Caco-2 (cell line): ENCODE results near the gene POU2AF1. TPM values are rescaled to one million over a fixed set of nuclear protein-coding genes. Genes with fewer than 3 reads are reported as not detected.

Experiments
- BruUV-seq: library from RNA; stranded (reverse); fragments of 400-500 nt; replicated peaks from 2 replicates; lab custom pipeline; 2021; lab: Mats Ljungman, UMichigan
- CTCF ChIA-PET: fragments of 300-600 bp; sonication (Branson Sonifier 250); formaldehyde crosslinking; loops from one replicate; lab custom pipeline; 2022; ENCODE audit warnings: antibody characterized with exemption; lab: Charles Lee
- POLR2A ChIA-PET: fragments of 300-600 bp; sonication (Branson Sonifier 250); formaldehyde crosslinking; loops from one replicate; lab custom pipeline; 2022; ENCODE audit warnings: antibody characterized with exemption; lab: Charles Lee
- DNase-seq, 2 experiments: peaks; one replicate each; pipeline versions ENCODE4 v3.0.0 to v3.0.0-alpha.2; 2020 to 2022
- H3K27me3 ChIP-seq: replicated peaks from 2 replicates; pipeline ENCODE4 v1.6.0; 2011; ENCODE audit warnings: low read length; ENCODE audit not compliant: control insufficient read depth, insufficient read depth
- H3K36me3 ChIP-seq: 2 replicates; pipeline ENCODE4 v1.5.1; 2011; ENCODE audit warnings: low read length; ENCODE audit not compliant: control insufficient read depth, insufficient read depth
- H3K4me1 ChIP-seq: fragments of 250-450 bp; sonication (Bioruptor Pico); 2 replicates; pipeline ENCODE4 v1.5.1; 2020; ENCODE audit warnings: mild to moderate bottlenecking
- H3K4me3 ChIP-seq: 2 replicates; pipeline ENCODE4 v1.5.1; 2011; ENCODE audit warnings: low read depth, mild to moderate bottlenecking, control low read depth, low read length
- H3K9me3 ChIP-seq: fragments of 250-450 bp; sonication (Bioruptor Pico); 2 replicates; pipeline ENCODE4 v1.5.1; 2020; ENCODE audit warnings: mild to moderate bottlenecking, moderate library complexity
- H3K27ac Mint-ChIP-seq: one replicate; pipeline ENCODE4 v1.8.0; 2022; ENCODE audit warnings: mixed read lengths; ENCODE audit not compliant: unreplicated experiment
- H3K27me3 Mint-ChIP-seq: one replicate; pipeline ENCODE4 v1.8.0; 2022; ENCODE audit warnings: mixed read lengths; ENCODE audit not compliant: insufficient read depth, unreplicated experiment
- H3K36me3 Mint-ChIP-seq: one replicate; pipeline ENCODE4 v1.8.0; 2022; ENCODE audit warnings: mild to moderate bottlenecking, mixed read lengths; ENCODE audit not compliant: insufficient read depth, unreplicated experiment
- H3K4me1 Mint-ChIP-seq: one replicate; pipeline ENCODE4 v1.8.0; 2022; ENCODE audit warnings: low read depth, mixed read lengths; ENCODE audit not compliant: unreplicated experiment
- H3K4me3 Mint-ChIP-seq: one replicate; pipeline ENCODE4 v1.8.0; 2022; ENCODE audit warnings: mild to moderate bottlenecking, moderate library complexity, mixed read lengths; ENCODE audit not compliant: unreplicated experiment
- H3K9me3 Mint-ChIP-seq: one replicate; pipeline ENCODE4 v1.8.0; 2022; ENCODE audit warnings: mixed read lengths; ENCODE audit not compliant: unreplicated experiment
- intact Hi-C: fragments of 100-400 bp; cut with micrococcal nuclease; formaldehyde crosslinking; loops from one replicate; pipeline ENCODE4 v1.10.0; 2022; ENCODE audit not compliant: unreplicated experiment
- total RNA-seq: library from RNA; stranded (reverse); gene quantifications from 2 replicates; pipeline ENCODE4 v1.2.3, GENCODE V29; 2022
- TF ChIP-seq, protein P1 (sequence below), 2 experiments: fragments of 200-600 bp in 1 of 2; IDR thresholded peaks; 1 replicate in 1 of 2; 2 replicates in 1 of 2; pipeline versions ENCODE4 v1.5.1 to v1.8.0; 2011 to 2022; ENCODE audit warnings: antibody characterized with exemption in 1 of 2, control low read depth in 1 of 2, inconsistent platforms in 1 of 2, low read depth in 1 of 2, low read length in 1 of 2, mild to moderate bottlenecking in 1 of 2, moderate library complexity in 1 of 2; ENCODE audit not compliant: insufficient read depth in 1 of 2, severe bottlenecking in 1 of 2, unreplicated experiment in 1 of 2

The POU2AF1 gene
- total RNA-seq, 1 experiment from 2014 or later: 2.7 TPM

DNA sequence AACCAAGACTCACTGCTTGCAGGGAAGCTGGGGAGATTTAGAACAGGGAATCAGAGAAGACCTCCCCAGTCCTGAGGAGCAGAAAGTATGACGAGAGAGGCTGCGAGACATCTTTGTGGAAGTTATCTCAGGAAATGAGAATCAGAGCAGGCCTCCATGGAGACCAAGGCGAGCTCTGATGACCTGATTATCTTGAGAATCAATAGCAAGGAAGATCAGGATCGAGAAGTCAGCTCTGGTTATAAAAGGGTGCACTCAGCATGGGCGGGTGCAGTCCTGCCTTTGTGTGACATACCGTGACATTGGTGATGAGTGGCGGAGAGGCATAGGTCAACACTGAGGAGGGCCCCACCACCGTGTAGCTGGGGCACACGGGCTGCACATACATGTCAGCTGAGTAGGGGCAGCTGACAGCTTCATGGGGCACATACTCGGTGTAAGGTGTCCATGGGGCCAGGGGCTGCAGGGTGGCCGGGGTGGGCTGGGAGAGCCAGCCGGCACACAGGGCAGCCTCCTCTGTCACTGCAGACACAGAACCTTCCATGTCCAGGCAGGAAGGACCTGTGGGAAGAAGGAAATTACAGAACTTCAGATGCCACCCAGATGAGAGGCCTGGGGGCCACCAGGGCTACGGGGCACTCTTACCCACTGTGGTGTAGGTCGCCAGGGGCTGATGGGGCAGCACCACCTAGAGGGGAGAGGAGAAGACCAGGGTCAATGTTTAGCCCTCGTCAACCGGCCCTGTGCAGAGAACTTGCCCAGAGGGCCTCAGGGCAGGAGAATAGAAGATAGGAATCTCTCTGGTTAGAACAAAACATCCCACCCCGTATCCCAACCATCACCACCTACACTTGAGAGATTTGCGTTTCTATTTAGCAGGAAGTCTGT is 21.7 kb downstream of the POU2AF1 start:
- Mint-ChIP-seq H3K4me1 (peaks cover 45% of the 10 kb centered on the region), H3K4me3 (no peak overlapping the region), H3K9me3 (peaks cover 14% of the 10 kb centered on the region), H3K27me3 (no peaks in the 10 kb centered on the region), H3K36me3 (peaks cover 2% of the 10 kb centered on the region), H3K27ac (no peak overlapping the region)
- Histone ChIP-seq H3K36me3 (no peaks in the 10 kb centered on the region), H3K4me3 (no peak overlapping the region), H3K4me1 (peaks cover 80% of the 10 kb centered on the region), H3K9me3 (0 out of 2 replicates have a peak, but pooled peaks cover 4% of the 10 kb centered on the region), H3K27me3 (no peaks in the 10 kb centered on the region)
- no TSS peak for BruUV-seq
- CTCF ChIA-PET: interaction anchor here (1.9 kb wide), 1 partner anchor 66 kb away, joined by 6 read pairs; no protein-coding TSS in a partner anchor
- intact Hi-C loops: no loop called here
- peak in 1 of 2 experiments; percentile 50 for DNase-seq
- TF ChIP-seq, protein P1, sequence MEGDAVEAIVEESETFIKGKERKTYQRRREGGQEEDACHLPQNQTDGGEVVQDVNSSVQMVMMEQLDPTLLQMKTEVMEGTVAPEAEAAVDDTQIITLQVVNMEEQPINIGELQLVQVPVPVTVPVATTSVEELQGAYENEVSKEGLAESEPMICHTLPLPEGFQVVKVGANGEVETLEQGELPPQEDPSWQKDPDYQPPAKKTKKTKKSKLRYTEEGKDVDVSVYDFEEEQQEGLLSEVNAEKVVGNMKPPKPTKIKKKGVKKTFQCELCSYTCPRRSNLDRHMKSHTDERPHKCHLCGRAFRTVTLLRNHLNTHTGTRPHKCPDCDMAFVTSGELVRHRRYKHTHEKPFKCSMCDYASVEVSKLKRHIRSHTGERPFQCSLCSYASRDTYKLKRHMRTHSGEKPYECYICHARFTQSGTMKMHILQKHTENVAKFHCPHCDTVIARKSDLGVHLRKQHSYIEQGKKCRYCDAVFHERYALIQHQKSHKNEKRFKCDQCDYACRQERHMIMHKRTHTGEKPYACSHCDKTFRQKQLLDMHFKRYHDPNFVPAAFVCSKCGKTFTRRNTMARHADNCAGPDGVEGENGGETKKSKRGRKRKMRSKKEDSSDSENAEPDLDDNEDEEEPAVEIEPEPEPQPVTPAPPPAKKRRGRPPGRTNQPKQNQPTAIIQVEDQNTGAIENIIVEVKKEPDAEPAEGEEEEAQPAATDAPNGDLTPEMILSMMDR (IDR thresholded peaks at IDR 0.05; ENCODE audit: insufficient read depth in 1 of 2, low read depth in 1 of 2, low read length in 1 of 2, severe bottlenecking in 1 of 2, unreplicated experiment in 1 of 2): peak in 1 of 2 experiments; percentile 15
- POLR2A ChIA-PET: interaction anchor here (0.8 kb wide), 1 partner anchor 54 kb away, joined by 3 read pairs; no protein-coding TSS in a partner anchor

DNA sequence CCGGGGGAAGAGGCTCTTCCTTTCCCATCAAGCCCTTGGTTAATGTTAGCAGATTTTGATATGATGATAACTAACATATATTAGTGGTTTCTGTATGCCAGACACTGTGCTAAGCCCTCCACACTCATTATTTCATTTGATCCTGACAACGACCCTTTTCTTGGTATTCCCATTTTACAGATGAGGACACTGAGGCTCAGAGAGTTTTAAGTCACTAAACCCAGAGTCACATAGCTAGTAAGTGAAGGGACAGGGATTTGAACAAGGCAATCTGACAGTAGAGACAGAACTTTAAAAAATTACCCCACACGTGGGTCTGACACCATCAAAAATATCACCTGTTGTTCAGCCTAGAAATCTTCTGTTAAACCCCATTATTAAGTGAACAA is 22.4 kb downstream of the POU2AF1 start:
- no peaks in the 10 kb centered on the region for H3K36me3 ChIP-seq
- no peaks in the 10 kb centered on the region for H3K27me3 ChIP-seq
- Mint-ChIP-seq H3K9me3 (peaks cover 6% of the 10 kb centered on the region), H3K4me1 (peaks cover 39% of the 10 kb centered on the region), H3K4me3 (no peak overlapping the region), H3K27me3 (no peaks in the 10 kb centered on the region), H3K27ac (no peak overlapping the region), H3K36me3 (peaks cover under 1% of the 10 kb centered on the region)
- H3K9me3 ChIP-seq: 0 out of 2 replicates have a peak, but pooled peaks cover 4% of the 10 kb centered on the region
- ChIA-PET POLR2A (no interaction called here), CTCF (interaction anchor here (1.9 kb wide), 1 partner anchor 67 kb away, joined by 6 read pairs; no protein-coding TSS in a partner anchor)
- no peak for DNase-seq
- no peak overlapping the region for H3K4me3 ChIP-seq
- no TSS peak for BruUV-seq
- intact Hi-C loops: loop anchor here (1.0 kb wide), 1 partner anchor 22 kb away; no protein-coding TSS in a partner anchor
- TF ChIP-seq, protein P1 (IDR thresholded peaks at IDR 0.05; ENCODE audit: insufficient read depth in 1 of 2, low read depth in 1 of 2, low read length in 1 of 2, severe bottlenecking in 1 of 2, unreplicated experiment in 1 of 2): no peak
- peaks cover 80% of the 10 kb centered on the region for H3K4me1 ChIP-seq

GRCh38 chr11:111355956-111356659 is 23.0 kb downstream of the POU2AF1 start:
- Histone ChIP-seq H3K36me3 (no peaks in the 10 kb centered on the region), H3K4me1 (peaks cover 80% of the 10 kb centered on the region), H3K4me3 (no peak overlapping the region), H3K9me3 (0 out of 2 replicates have a peak, but pooled peaks cover 3% of the 10 kb centered on the region), H3K27me3 (no peaks in the 10 kb centered on the region)
- H3K9me3 Mint-ChIP-seq: peaks cover under 1% of the 10 kb centered on the region
- intact Hi-C loops: loop anchor here (1.0 kb wide), 1 partner anchor 22 kb away; no protein-coding TSS in a partner anchor
- CTCF ChIA-PET: interaction anchor here (0.7 to 1.9 kb wide), 3 partner anchors 20 to 67 kb away, joined by 3 to 6 read pairs (median 3); no protein-coding TSS in a partner anchor
- no peak overlapping the region for H3K27ac Mint-ChIP-seq
- no peak overlapping the region for H3K4me3 Mint-ChIP-seq
- no TSS peak for BruUV-seq
- peaks cover 39% of the 10 kb centered on the region for H3K4me1 Mint-ChIP-seq
- peak; percentile 50 to 63 for DNase-seq
- POLR2A ChIA-PET: no interaction called here
- H3K27me3 Mint-ChIP-seq: no peaks in the 10 kb centered on the region
- TF ChIP-seq, protein P1 (IDR thresholded peaks at IDR 0.05; ENCODE audit: insufficient read depth in 1 of 2, low read depth in 1 of 2, low read length in 1 of 2, severe bottlenecking in 1 of 2, unreplicated experiment in 1 of 2): no peak
- H3K36me3 Mint-ChIP-seq: peaks cover 6% of the 10 kb centered on the region
